GM23338 (cell line): ENCODE results near the gene ANKRD44. TPM values are rescaled to one million over a fixed set of nuclear protein-coding genes. Genes with fewer than 3 reads are reported as not detected.

Experiments
- ATAC-seq: fragments of 200-7000 bp; cut with Tn5 transposase; 3 replicates; pipeline ENCODE4 v1.9.1; 2020
- DNase-seq: peaks from one replicate; pipeline ENCODE4 v3.0.0-alpha.2; 2015; ENCODE audit warnings: low spot score
- H2AFZ ChIP-seq: fragments of 200-600 bp; sonication (generic); 2 replicates; pipeline ENCODE4 v1.8.0; 2016; ENCODE audit warnings: antibody characterized with exemption, mild to moderate bottlenecking, moderate library complexity
- H3F3A ChIP-seq: fragments of 200-600 bp; sonication (generic); replicated peaks from 2 replicates; pipeline ENCODE4 v1.8.0; 2017; ENCODE audit warnings: antibody characterized with exemption, mixed run types, low read depth
- H3K27ac ChIP-seq: fragments of 200-600 bp; sonication (generic); 2 replicates; pipeline ENCODE4 v1.6.1; 2016; ENCODE audit warnings: low read depth
- H3K27me3 ChIP-seq: fragments of 200-600 bp; sonication (generic); 2 replicates; pipeline ENCODE4 v1.8.0; 2016; ENCODE audit warnings: mild to moderate bottlenecking, mixed run types, moderate library complexity; ENCODE audit not compliant: insufficient read depth
- H3K36me3 ChIP-seq: fragments of 200-600 bp; sonication (generic); 2 replicates; pipeline ENCODE4 v1.8.0; 2016; ENCODE audit warnings: mild to moderate bottlenecking; ENCODE audit not compliant: insufficient read depth
- H3K4me1 ChIP-seq: fragments of 200-600 bp; sonication (generic); 2 replicates; pipeline ENCODE4 v1.8.0; 2016; ENCODE audit warnings: mild to moderate bottlenecking, moderate library complexity; ENCODE audit not compliant: insufficient read depth
- H3K4me2 ChIP-seq: fragments of 200-600 bp; sonication (generic); 2 replicates; pipeline ENCODE4 v1.7.1; 2017; ENCODE audit warnings: mixed run types
- H3K4me3 ChIP-seq: fragments of 200-600 bp; sonication (generic); 2 replicates; pipeline ENCODE4 v1.6.1; 2016; ENCODE audit warnings: mixed run types
- H3K79me2 ChIP-seq: fragments of 200-600 bp; sonication (generic); replicated peaks from 2 replicates; pipeline ENCODE4 v1.8.0; 2017; ENCODE audit warnings: mild to moderate bottlenecking; ENCODE audit not compliant: insufficient read depth
- H3K9me2 ChIP-seq: fragments of 200-600 bp; sonication (generic); 2 replicates; pipeline ENCODE4 v1.8.0; 2017; ENCODE audit not compliant: insufficient read depth
- H4K20me1 ChIP-seq: fragments of 200-600 bp; sonication (generic); replicated peaks from 2 replicates; pipeline ENCODE4 v1.8.0; 2017; ENCODE audit warnings: mild to moderate bottlenecking; ENCODE audit not compliant: insufficient read depth
- H3K27ac Mint-ChIP-seq: 2 replicates; pipeline ENCODE4 v1.8.0; 2020; ENCODE audit warnings: inconsistent platforms, mild to moderate bottlenecking, moderate library complexity, mixed read lengths
- H3K27me3 Mint-ChIP-seq: 3 replicates; pipeline ENCODE4 v1.8.0; 2022; ENCODE audit warnings: low read depth, mild to moderate bottlenecking, moderate library complexity, mixed read lengths, inconsistent platforms; ENCODE audit not compliant: insufficient read depth, poor library complexity
- H3K36me3 Mint-ChIP-seq: 3 replicates; pipeline ENCODE4 v1.8.0; 2021; ENCODE audit warnings: low read depth, mild to moderate bottlenecking, inconsistent platforms, moderate library complexity, mixed read lengths
- H3K4me1 Mint-ChIP-seq: 3 replicates; pipeline ENCODE4 v1.8.0; 2020; ENCODE audit warnings: mild to moderate bottlenecking, inconsistent platforms, mixed read lengths
- H3K4me3 Mint-ChIP-seq: 3 replicates; pipeline ENCODE4 v1.8.0; 2021; ENCODE audit warnings: moderate library complexity, mild to moderate bottlenecking, inconsistent platforms, mixed read lengths
- H3K9me3 Mint-ChIP-seq: 3 replicates; pipeline ENCODE4 v1.8.0; 2020; ENCODE audit warnings: moderate library complexity, mild to moderate bottlenecking, inconsistent platforms, mixed read lengths
- ETS1 ChIP-seq: IDR thresholded peaks from 2 replicates; pipeline ENCODE4 v1.6.1; 2016; ENCODE audit warnings: antibody characterized with exemption
- EZH2 ChIP-seq: fragments of 200-600 bp; sonication (generic); IDR thresholded peaks from one replicate; pipeline ENCODE4 v1.8.0; 2017; ENCODE audit warnings: antibody characterized with exemption, mild to moderate bottlenecking, low read depth; ENCODE audit not compliant: unreplicated experiment
- NANOG ChIP-seq: IDR thresholded peaks from 2 replicates; pipeline ENCODE4 v1.6.1; 2016; ENCODE audit warnings: antibody characterized with exemption, borderline replicate concordance
- ZNF114 ChIP-seq: fragments of 250-450 bp; sonication (Bioruptor Pico); IDR thresholded peaks from 2 replicates; pipeline ENCODE4 v1.5.0; 2020; ENCODE audit warnings: mild to moderate bottlenecking, moderate library complexity
- ZNF331 ChIP-seq: fragments of 250-450 bp; sonication (Bioruptor Pico); IDR thresholded peaks from 2 replicates; pipeline ENCODE4 v1.5.0; 2020; ENCODE audit warnings: low read depth, mild to moderate bottlenecking, moderate library complexity
- polyA plus RNA-seq: library from polyadenylated mRNA; unstranded; fragments of >200 nt; fragmentation: Nextera tagmentation; extraction: Ambion mirVana; gene quantifications from 2 replicates; pipeline ENCODE4 v1.2.1, GENCODE V29; 2016
- total RNA-seq: library from RNA; depleted of rRNA; stranded (reverse); fragments of >200 nt; shearing (Covaris generic); gene quantifications from 2 replicates; pipeline ENCODE4 v1.2.3, GENCODE V29; 2014
- TF ChIP-seq, protein P1 (sequence below): IDR thresholded peaks from one replicate; pipeline ENCODE4 v1.6.1; 2018; ENCODE audit warnings: antibody characterized with exemption; ENCODE audit not compliant: unreplicated experiment
- TF ChIP-seq, protein P2 (sequence below), 2 experiments: fragments of 200-600 bp in 1 of 2; sonication (generic) in 1 of 2; conservative IDR thresholded peaks; 2 replicates each; pipeline versions ENCODE4 v1.5.1 to v1.6.1; 2016 to 2017; ENCODE audit warnings: antibody characterized with exemption in 2 of 2, low read depth in 2 of 2, mild to moderate bottlenecking in 2 of 2, moderate library complexity in 1 of 2

The ANKRD44 gene
- total and polyA plus RNA-seq, 2 experiments from 2014 or later, result 0.44 to 0.56 TPM

GRCh38 chr2:197306024-197306695 lies 4.4 kb downstream of the ANKRD44 start:
- no peak for ATAC-seq
- no peaks in the 10 kb centered on the region; the same call in 1 of the 2 replicates for H3K9me2 ChIP-seq
- no peak overlapping the region for H3K27ac ChIP-seq
- no peaks in the 10 kb centered on the region for H3K79me2 ChIP-seq
- peaks cover 4% of the 10 kb centered on the region for H3K4me1 Mint-ChIP-seq
- H3K27ac Mint-ChIP-seq, result no peak overlapping the region
- H3K4me3 ChIP-seq, result no peak overlapping the region
- no peaks in the 10 kb centered on the region; the same call in 1 of the 2 replicates for H3F3A ChIP-seq
- peaks cover 26% of the 10 kb centered on the region for H3K27me3 Mint-ChIP-seq
- no peak overlapping the region for H3K4me2 ChIP-seq
- peaks cover 23% of the 10 kb centered on the region for H3K27me3 ChIP-seq
- TF ChIP-seq, protein P1, sequence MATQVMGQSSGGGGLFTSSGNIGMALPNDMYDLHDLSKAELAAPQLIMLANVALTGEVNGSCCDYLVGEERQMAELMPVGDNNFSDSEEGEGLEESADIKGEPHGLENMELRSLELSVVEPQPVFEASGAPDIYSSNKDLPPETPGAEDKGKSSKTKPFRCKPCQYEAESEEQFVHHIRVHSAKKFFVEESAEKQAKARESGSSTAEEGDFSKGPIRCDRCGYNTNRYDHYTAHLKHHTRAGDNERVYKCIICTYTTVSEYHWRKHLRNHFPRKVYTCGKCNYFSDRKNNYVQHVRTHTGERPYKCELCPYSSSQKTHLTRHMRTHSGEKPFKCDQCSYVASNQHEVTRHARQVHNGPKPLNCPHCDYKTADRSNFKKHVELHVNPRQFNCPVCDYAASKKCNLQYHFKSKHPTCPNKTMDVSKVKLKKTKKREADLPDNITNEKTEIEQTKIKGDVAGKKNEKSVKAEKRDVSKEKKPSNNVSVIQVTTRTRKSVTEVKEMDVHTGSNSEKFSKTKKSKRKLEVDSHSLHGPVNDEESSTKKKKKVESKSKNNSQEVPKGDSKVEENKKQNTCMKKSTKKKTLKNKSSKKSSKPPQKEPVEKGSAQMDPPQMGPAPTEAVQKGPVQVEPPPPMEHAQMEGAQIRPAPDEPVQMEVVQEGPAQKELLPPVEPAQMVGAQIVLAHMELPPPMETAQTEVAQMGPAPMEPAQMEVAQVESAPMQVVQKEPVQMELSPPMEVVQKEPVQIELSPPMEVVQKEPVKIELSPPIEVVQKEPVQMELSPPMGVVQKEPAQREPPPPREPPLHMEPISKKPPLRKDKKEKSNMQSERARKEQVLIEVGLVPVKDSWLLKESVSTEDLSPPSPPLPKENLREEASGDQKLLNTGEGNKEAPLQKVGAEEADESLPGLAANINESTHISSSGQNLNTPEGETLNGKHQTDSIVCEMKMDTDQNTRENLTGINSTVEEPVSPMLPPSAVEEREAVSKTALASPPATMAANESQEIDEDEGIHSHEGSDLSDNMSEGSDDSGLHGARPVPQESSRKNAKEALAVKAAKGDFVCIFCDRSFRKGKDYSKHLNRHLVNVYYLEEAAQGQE, result no peak
- H2AFZ ChIP-seq, result no peak overlapping the region
- H3K4me1 ChIP-seq, result peaks cover 6% of the 10 kb centered on the region
- H3K36me3 Mint-ChIP-seq, result no peaks in the 10 kb centered on the region
- H3K36me3 ChIP-seq, result no peaks in the 10 kb centered on the region
- no peak overlapping the region for H3K4me3 Mint-ChIP-seq
- no peaks in the 10 kb centered on the region for H3K9me3 Mint-ChIP-seq
- peaks cover 5% of the 10 kb centered on the region; the same call in 1 of the 2 replicates for H4K20me1 ChIP-seq
- no peak for DNase-seq

DNA sequence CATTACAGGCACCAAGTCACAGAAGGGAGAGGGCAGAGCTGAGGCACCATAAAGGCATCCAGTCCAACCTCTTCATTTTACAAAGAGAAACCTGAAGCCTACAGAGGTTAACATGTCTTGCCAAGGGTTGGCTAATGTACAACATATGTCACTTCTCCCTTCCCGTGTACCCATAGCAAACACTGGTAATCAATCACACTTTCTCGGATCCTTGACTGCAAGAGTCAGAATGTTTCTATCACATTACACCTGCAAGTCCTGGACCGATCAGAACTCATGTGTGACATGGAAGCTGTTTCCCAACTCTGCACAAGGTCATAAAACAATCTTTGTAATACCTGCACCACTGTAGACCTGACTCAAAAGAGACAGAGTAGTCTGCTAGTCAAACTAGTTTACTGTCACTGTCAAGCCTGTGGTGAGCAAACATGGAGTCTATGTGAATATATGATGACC lies 6.0 kb downstream of the ANKRD44 start:
- no peak overlapping the region for H3K4me3 Mint-ChIP-seq
- Histone ChIP-seq H3K79me2 (no peaks in the 10 kb centered on the region), H2AFZ (no peak overlapping the region), H3K9me2 (no peaks in the 10 kb centered on the region; the same call in 1 of the 2 replicates), H3K27me3 (peaks cover 16% of the 10 kb centered on the region), H3K27ac (no peak overlapping the region), H3K4me1 (peaks cover 4% of the 10 kb centered on the region), H3K4me2 (no peak overlapping the region), H3K4me3 (no peak overlapping the region), H3F3A (no peaks in the 10 kb centered on the region), H4K20me1 (peaks cover 5% of the 10 kb centered on the region; the same call in 1 of the 2 replicates), H3K36me3 (no peaks in the 10 kb centered on the region)
- H3K36me3 Mint-ChIP-seq, result no peaks in the 10 kb centered on the region
- DNase-seq (no peak), ATAC-seq (no peak)
- peaks cover 20% of the 10 kb centered on the region for H3K27me3 Mint-ChIP-seq
- H3K9me3 Mint-ChIP-seq, result no peaks in the 10 kb centered on the region
- no peak overlapping the region for H3K27ac Mint-ChIP-seq
- peaks cover 2% of the 10 kb centered on the region; the same call in 1 of the 3 replicates for H3K4me1 Mint-ChIP-seq
- TF ChIP-seq ETS1 (no peak), ZNF114 (CRISPR knock-in tag) (no peak), EZH2 (no peak), NANOG (no peak), ZNF331 (CRISPR knock-in tag) (no peak)
- TF ChIP-seq, protein P2, sequence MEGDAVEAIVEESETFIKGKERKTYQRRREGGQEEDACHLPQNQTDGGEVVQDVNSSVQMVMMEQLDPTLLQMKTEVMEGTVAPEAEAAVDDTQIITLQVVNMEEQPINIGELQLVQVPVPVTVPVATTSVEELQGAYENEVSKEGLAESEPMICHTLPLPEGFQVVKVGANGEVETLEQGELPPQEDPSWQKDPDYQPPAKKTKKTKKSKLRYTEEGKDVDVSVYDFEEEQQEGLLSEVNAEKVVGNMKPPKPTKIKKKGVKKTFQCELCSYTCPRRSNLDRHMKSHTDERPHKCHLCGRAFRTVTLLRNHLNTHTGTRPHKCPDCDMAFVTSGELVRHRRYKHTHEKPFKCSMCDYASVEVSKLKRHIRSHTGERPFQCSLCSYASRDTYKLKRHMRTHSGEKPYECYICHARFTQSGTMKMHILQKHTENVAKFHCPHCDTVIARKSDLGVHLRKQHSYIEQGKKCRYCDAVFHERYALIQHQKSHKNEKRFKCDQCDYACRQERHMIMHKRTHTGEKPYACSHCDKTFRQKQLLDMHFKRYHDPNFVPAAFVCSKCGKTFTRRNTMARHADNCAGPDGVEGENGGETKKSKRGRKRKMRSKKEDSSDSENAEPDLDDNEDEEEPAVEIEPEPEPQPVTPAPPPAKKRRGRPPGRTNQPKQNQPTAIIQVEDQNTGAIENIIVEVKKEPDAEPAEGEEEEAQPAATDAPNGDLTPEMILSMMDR (conservative IDR thresholded peaks at IDR 0.05; ENCODE audit: low read depth in 2 of 2), result no peak
- TF ChIP-seq, protein P1, result no peak
